ENCODE measurements around the gene GNG7.
A peak's percentile ranks its signal among the peaks of the same experiment; 100 is the strongest.
"Not testable (repeated sequence)": the region's sequence is repeated elsewhere in the genome, so short reads cannot be mapped to it uniquely, and the experiment has no call there.

The GNG7 gene

DNA sequence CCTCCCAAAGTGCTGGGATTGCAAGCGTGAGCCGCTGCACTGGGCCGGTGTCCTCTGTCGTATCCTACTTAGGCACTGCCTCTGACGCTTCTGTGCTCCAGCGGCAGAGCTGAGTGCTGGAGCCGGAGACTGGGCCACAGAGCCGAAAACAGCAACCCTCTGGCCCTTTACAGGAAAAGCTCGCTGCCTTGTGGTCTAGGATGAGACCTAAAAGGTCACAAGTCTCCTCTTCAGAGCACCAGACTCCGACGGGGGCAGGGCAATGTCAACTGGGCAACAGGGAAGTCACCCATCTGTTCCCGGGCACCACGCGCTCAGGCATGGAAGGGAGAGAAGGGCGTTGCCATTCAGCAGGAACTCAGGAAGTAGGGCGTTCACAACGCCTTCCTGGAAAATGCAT, 134.9 kb downstream of the GNG7 start:
- no peak overlapping the region for H3K23ac ChIP-seq (ENCODE audit: low read depth, low read length, poor library complexity)
- no peak overlapping the region for H2BK5ac ChIP-seq (ENCODE audit: low read length)
- no peak overlapping the region for H4K91ac ChIP-seq (ENCODE audit: low read depth, low read length, poor library complexity)
- H3K4me3 ChIP-seq (ENCODE audit: low read length in 2 of 2) = peak overlapping the region in 1 of 2 donors; percentile 28
- H3K79me1 ChIP-seq (ENCODE audit: low read depth, low read length) = peaks cover 2% of the 10 kb centered on the region
- H3K4me1 ChIP-seq (ENCODE audit: control insufficient read depth in 2 of 2, insufficient read depth in 1 of 2, low read depth in 1 of 2, low read length in 2 of 2) = peaks cover 0 to 4% of the 10 kb centered on the region in 2 donors
- H2BK12ac ChIP-seq (ENCODE audit: low read length) = peak overlapping the region; percentile 59
- no peaks in the 10 kb centered on the region for H3K27me3 ChIP-seq (ENCODE audit: control insufficient read depth in 3 of 3, insufficient read depth in 3 of 3, low read depth in 1 of 3, low read length in 3 of 3)
- WGBS, 2 donors (ENCODE audit: extremely low coverage in 2 of 2, insufficient read length in 2 of 2, insufficient replicate concordance in 1 of 2) = no CpG with 5 or more reads among the region's 17 CpGs
- no peak overlapping the region for H2BK15ac ChIP-seq (ENCODE audit: low read length)
- H3K4ac ChIP-seq (ENCODE audit: low read length) = no peak overlapping the region
- peaks cover 0 to 11% of the 10 kb centered on the region in 2 donors for H3K9me3 ChIP-seq (replicated peaks in 1 of 2; ENCODE audit: control insufficient read depth in 2 of 2, insufficient read depth in 1 of 2, low read depth in 1 of 2, low read length in 2 of 2)
- H4K8ac ChIP-seq (ENCODE audit: low read depth, low read length) = no peak overlapping the region
- H3K36me3 ChIP-seq (replicated peaks in 1 of 2; ENCODE audit: control insufficient read depth in 2 of 2, insufficient read depth in 2 of 2, low read length in 2 of 2) = no peaks in the 10 kb centered on the region
- H3K14ac ChIP-seq (ENCODE audit: low read length) = peak overlapping the region; percentile 12
- no peak overlapping the region for H3K27ac ChIP-seq (replicated peaks; ENCODE audit: low read length)
- H2AFZ ChIP-seq (ENCODE audit: low read length) = no peak overlapping the region
- H2AK5ac ChIP-seq (ENCODE audit: low read depth, low read length) = no peak overlapping the region
- no peak overlapping the region for H3K18ac ChIP-seq (ENCODE audit: low read length)
- no peak for DNase-seq (ENCODE audit: low spot score)
- H3K9ac ChIP-seq (ENCODE audit: low read depth, low read length, poor library complexity) = peak overlapping the region; percentile 50
- no peak overlapping the region for H2BK120ac ChIP-seq (ENCODE audit: low read depth, low read length)
- H3K4me2 ChIP-seq (ENCODE audit: insufficient read depth, low read length, poor library complexity, severe bottlenecking) = no peak overlapping the region

- not testable (repeated sequence) for H3K23ac ChIP-seq (ENCODE audit: low read depth, low read length, poor library complexity); H4K91ac ChIP-seq (ENCODE audit: low read depth, low read length, poor library complexity); H3K4me2 ChIP-seq (ENCODE audit: insufficient read depth, low read length, poor library complexity, severe bottlenecking); H3K27me3 ChIP-seq (ENCODE audit: control insufficient read depth in 3 of 3, insufficient read depth in 3 of 3, low read depth in 1 of 3, low read length in 3 of 3); H3K4me1 ChIP-seq (ENCODE audit: control insufficient read depth in 2 of 2, insufficient read depth in 1 of 2, low read depth in 1 of 2, low read length in 2 of 2); H2AFZ ChIP-seq (ENCODE audit: low read length); H2BK15ac ChIP-seq (ENCODE audit: low read length); H3K4me3 ChIP-seq (ENCODE audit: low read length in 2 of 2); H3K9ac ChIP-seq (ENCODE audit: low read depth, low read length, poor library complexity); H2BK12ac ChIP-seq (ENCODE audit: low read length); DNase-seq (ENCODE audit: low spot score); H2BK5ac ChIP-seq (ENCODE audit: low read length); H3K79me1 ChIP-seq (ENCODE audit: low read depth, low read length); H2BK120ac ChIP-seq (ENCODE audit: low read depth, low read length); H3K36me3 ChIP-seq (replicated peaks in 1 of 2; ENCODE audit: control insufficient read depth in 2 of 2, insufficient read depth in 2 of 2, low read length in 2 of 2); H3K14ac ChIP-seq (ENCODE audit: low read length); H3K27ac ChIP-seq (replicated peaks; ENCODE audit: low read length); H4K8ac ChIP-seq (ENCODE audit: low read depth, low read length); H3K9me3 ChIP-seq (replicated peaks in 1 of 2; ENCODE audit: control insufficient read depth in 2 of 2, insufficient read depth in 1 of 2, low read depth in 1 of 2, low read length in 2 of 2); H3K4ac ChIP-seq (ENCODE audit: low read length); H2AK5ac ChIP-seq (ENCODE audit: low read depth, low read length); H3K18ac ChIP-seq (ENCODE audit: low read length)
- no CpG with 5 or more reads among the region's 9 CpGs for WGBS, 2 donors (ENCODE audit: extremely low coverage in 2 of 2, insufficient read length in 2 of 2, insufficient replicate concordance in 1 of 2)
Measured at GRCh38 chr19:2563546-2563945, 138.9 kb downstream of the GNG7 start.

DNA sequence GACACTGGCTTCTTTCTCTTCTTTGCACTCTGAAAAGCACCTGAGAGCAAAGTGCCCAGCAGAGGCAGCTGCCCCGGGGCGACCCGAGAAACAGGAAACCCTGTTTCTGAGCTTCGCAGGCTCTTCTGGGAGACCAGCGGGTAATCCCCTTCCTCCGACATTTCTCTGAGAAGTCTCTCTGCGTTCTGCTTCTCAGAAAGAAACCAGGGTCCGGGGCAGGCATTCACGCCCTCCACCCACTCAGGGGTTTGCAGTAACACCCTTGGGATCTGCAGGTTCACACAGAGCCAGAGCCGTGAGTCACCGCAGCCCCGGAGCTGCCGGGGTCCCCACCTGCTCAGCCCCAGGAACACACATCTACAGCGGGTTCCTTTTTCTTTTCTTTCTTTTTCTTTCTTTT, 140.6 kb downstream of the GNG7 start:
- H3K9ac ChIP-seq (ENCODE audit: low read depth, low read length, poor library complexity) = no peak overlapping the region
- peaks cover 6 to 7% of the 10 kb centered on the region in 2 donors for H3K4me1 ChIP-seq (ENCODE audit: control insufficient read depth in 2 of 2, insufficient read depth in 1 of 2, low read depth in 1 of 2, low read length in 2 of 2)
- peaks cover 0 to 2% (median 0%) of the 10 kb centered on the region in 3 experiments for H3K27me3 ChIP-seq (ENCODE audit: control insufficient read depth in 3 of 3, insufficient read depth in 3 of 3, low read depth in 1 of 3, low read length in 3 of 3)
- H3K27ac ChIP-seq (replicated peaks; ENCODE audit: low read length) = no peak overlapping the region
- no peak overlapping the region for H2BK5ac ChIP-seq (ENCODE audit: low read length)
- WGBS, 2 donors (ENCODE audit: extremely low coverage in 2 of 2, insufficient read length in 2 of 2, insufficient replicate concordance in 1 of 2) = no CpG with 5 or more reads among the region's 14 CpGs
- DNase-seq (ENCODE audit: low spot score) = no peak
- no peak overlapping the region for H4K8ac ChIP-seq (ENCODE audit: low read depth, low read length)
- no peak overlapping the region for H3K4ac ChIP-seq (ENCODE audit: low read length)
- no peak overlapping the region for H2AK5ac ChIP-seq (ENCODE audit: low read depth, low read length)
- no peak overlapping the region for H3K23ac ChIP-seq (ENCODE audit: low read depth, low read length, poor library complexity)
- no peak overlapping the region for H2AFZ ChIP-seq (ENCODE audit: low read length)
- H3K14ac ChIP-seq (ENCODE audit: low read length) = no peak overlapping the region
- H4K91ac ChIP-seq (ENCODE audit: low read depth, low read length, poor library complexity) = no peak overlapping the region
- peaks cover 0 to 2% of the 10 kb centered on the region in 2 donors for H3K9me3 ChIP-seq (replicated peaks in 1 of 2; ENCODE audit: control insufficient read depth in 2 of 2, insufficient read depth in 1 of 2, low read depth in 1 of 2, low read length in 2 of 2)
- no peak overlapping the region for H2BK120ac ChIP-seq (ENCODE audit: low read depth, low read length)
- peaks cover 0 to 3% of the 10 kb centered on the region in 2 donors for H3K36me3 ChIP-seq (replicated peaks in 1 of 2; ENCODE audit: control insufficient read depth in 2 of 2, insufficient read depth in 2 of 2, low read length in 2 of 2)
- H3K4me3 ChIP-seq (ENCODE audit: low read length in 2 of 2) = no peak overlapping the region
- no peak overlapping the region for H3K4me2 ChIP-seq (ENCODE audit: insufficient read depth, low read length, poor library complexity, severe bottlenecking)
- H3K18ac ChIP-seq (ENCODE audit: low read length) = peak overlapping the region; percentile 76
- H3K79me1 ChIP-seq (ENCODE audit: low read depth, low read length) = peaks cover 2% of the 10 kb centered on the region
- no peak overlapping the region for H2BK15ac ChIP-seq (ENCODE audit: low read length)
- no peak overlapping the region for H2BK12ac ChIP-seq (ENCODE audit: low read length)

DNA sequence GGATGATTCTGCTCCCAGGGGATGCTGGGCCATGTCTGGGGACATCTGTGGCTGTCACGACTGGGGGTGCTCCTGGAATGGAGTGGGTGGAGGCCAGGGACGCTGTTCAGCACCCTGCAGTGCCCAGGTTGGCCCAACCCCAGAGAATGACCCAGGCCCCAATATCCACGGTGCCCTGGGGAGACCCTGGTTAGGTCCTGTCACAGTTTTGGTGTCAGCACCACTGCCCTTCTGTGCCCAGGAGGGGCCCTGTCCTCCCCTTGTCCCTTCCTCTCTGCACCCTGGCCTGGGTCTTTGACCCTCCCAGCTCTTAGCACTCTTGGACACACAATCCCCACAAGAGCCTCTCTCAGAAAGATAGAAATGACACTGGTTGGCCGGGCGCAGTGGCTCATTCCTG, 141.3 kb downstream of the GNG7 start:
- Histone ChIP-seq H3K27me3 (ENCODE audit: control insufficient read depth in 3 of 3, insufficient read depth in 3 of 3, low read depth in 1 of 3, low read length in 3 of 3) (peaks cover 0 to 2% (median 0%) of the 10 kb centered on the region in 3 experiments), H3K9me3 (replicated peaks in 1 of 2; ENCODE audit: control insufficient read depth in 2 of 2, insufficient read depth in 1 of 2, low read depth in 1 of 2, low read length in 2 of 2) (peaks cover 0 to 3% of the 10 kb centered on the region in 2 donors), H3K4me3 (ENCODE audit: low read length in 2 of 2) (no peak overlapping the region), H2BK5ac (ENCODE audit: low read length) (no peak overlapping the region), H2AK5ac (ENCODE audit: low read depth, low read length) (peak overlapping the region; percentile 70), H4K91ac (ENCODE audit: low read depth, low read length, poor library complexity) (peak overlapping the region; percentile 43), H3K9ac (ENCODE audit: low read depth, low read length, poor library complexity) (no peak overlapping the region), H4K8ac (ENCODE audit: low read depth, low read length) (no peak overlapping the region), H3K18ac (ENCODE audit: low read length) (peak overlapping the region; percentile 59), H3K14ac (ENCODE audit: low read length) (no peak overlapping the region), H2BK12ac (ENCODE audit: low read length) (peak overlapping the region; percentile 22), H3K79me1 (ENCODE audit: low read depth, low read length) (peaks cover 2% of the 10 kb centered on the region), H2BK120ac (ENCODE audit: low read depth, low read length) (no peak overlapping the region), H2BK15ac (ENCODE audit: low read length) (no peak overlapping the region), H2AFZ (ENCODE audit: low read length) (no peak overlapping the region), H3K36me3 (replicated peaks in 1 of 2; ENCODE audit: control insufficient read depth in 2 of 2, insufficient read depth in 2 of 2, low read length in 2 of 2) (peaks cover 0 to 3% of the 10 kb centered on the region in 2 donors), H3K4ac (ENCODE audit: low read length) (no peak overlapping the region), H3K27ac (replicated peaks; ENCODE audit: low read length) (no peak overlapping the region), H3K23ac (ENCODE audit: low read depth, low read length, poor library complexity) (peak overlapping the region; percentile 65), H3K4me1 (ENCODE audit: control insufficient read depth in 2 of 2, insufficient read depth in 1 of 2, low read depth in 1 of 2, low read length in 2 of 2) (peaks cover 12 to 13% of the 10 kb centered on the region in 2 donors), H3K4me2 (ENCODE audit: insufficient read depth, low read length, poor library complexity, severe bottlenecking) (no peak overlapping the region)
- no peak for DNase-seq (ENCODE audit: low spot score)
- WGBS, 2 donors (ENCODE audit: extremely low coverage in 2 of 2, insufficient read length in 2 of 2, insufficient replicate concordance in 1 of 2) = no CpG with 5 or more reads among the region's 5 CpGs

Data from neuronal stem cell (in vitro differentiated cells).